ENCODE data around the gene DCLK1.

DCLK1 gene

GRCh38 chr13:35764326-35765015 is 366.7 kb downstream of the DCLK1 start:
- no peak for DNase-seq (ENCODE audit: extremely low read depth, low read depth)
- H3K4me3 ChIP-seq (replicated peaks; ENCODE audit: low read depth, low read length) = no peak overlapping the region
- no peak for TF ChIP-seq CTCF (IDR thresholded peaks at IDR 0.05; ENCODE audit: low read depth, low read length, missing control alignments)

- no peak for TF ChIP-seq CTCF (IDR thresholded peaks at IDR 0.05; ENCODE audit: low read depth, low read length, missing control alignments)
- H3K4me3 ChIP-seq (replicated peaks; ENCODE audit: low read depth, low read length) = no peak overlapping the region
- DNase-seq (ENCODE audit: extremely low read depth, low read depth) = no peak
Measured at GRCh38 chr13:35763782-35764123, 367.4 kb downstream of the DCLK1 start.

- no peak for DNase-seq (ENCODE audit: extremely low read depth, low read depth)
- TF ChIP-seq CTCF (IDR thresholded peaks at IDR 0.05; ENCODE audit: low read depth, low read length, missing control alignments) = no peak
- H3K4me3 ChIP-seq (replicated peaks; ENCODE audit: low read depth, low read length) = no peak overlapping the region
Measured at GRCh38 chr13:35763060-35763781, 368.0 kb downstream of the DCLK1 start.

GRCh38 chr13:35761440-35762252 is 369.5 kb downstream of the DCLK1 start:
- TF ChIP-seq CTCF (IDR thresholded peaks at IDR 0.05; ENCODE audit: low read depth, low read length, missing control alignments) = no peak
- DNase-seq (ENCODE audit: extremely low read depth, low read depth) = no peak
- no peak overlapping the region for H3K4me3 ChIP-seq (replicated peaks; ENCODE audit: low read depth, low read length)

GRCh38 chr13:35760735-35761281 is 370.4 kb downstream of the DCLK1 start:
- DNase-seq (ENCODE audit: extremely low read depth, low read depth) = no peak
- no peak for TF ChIP-seq CTCF (IDR thresholded peaks at IDR 0.05; ENCODE audit: low read depth, low read length, missing control alignments)
- H3K4me3 ChIP-seq (replicated peaks; ENCODE audit: low read depth, low read length) = no peak overlapping the region

GRCh38 chr13:35747594-35747993 is 383.6 kb downstream of the DCLK1 start:
- no peak overlapping the region for H3K4me3 ChIP-seq (replicated peaks; ENCODE audit: low read depth, low read length)
- TF ChIP-seq CTCF (IDR thresholded peaks at IDR 0.05; ENCODE audit: low read depth, low read length, missing control alignments) = no peak
- no peak for DNase-seq (ENCODE audit: extremely low read depth, low read depth)

All from HFF-Myc (cell line).